NB4 (cell line): ENCODE data around the gene ATXN7L1.

Experiments used
- DNase-seq: peaks from one replicate; pipeline ENCODE4 v3.0.0; 2010; ENCODE audit warnings: low read depth
- H3K4me3 ChIP-seq: one replicate; pipeline ENCODE4 v1.5.1; 2011; ENCODE audit warnings: mild to moderate bottlenecking, low read depth, low read length, moderate library complexity
- CTCF ChIP-seq: IDR thresholded peaks from one replicate; pipeline ENCODE4 v1.5.1; 2012; ENCODE audit warnings: low read depth, low read length
- MAX ChIP-seq: IDR thresholded peaks from 2 replicates; pipeline ENCODE4 v1.6.1; 2011; ENCODE audit warnings: low read depth, low read length
- MYC ChIP-seq: IDR thresholded peaks from 2 replicates; pipeline ENCODE4 v1.6.1; 2011; ENCODE audit warnings: low read depth, low read length
- POLR2A ChIP-seq: IDR thresholded peaks from 2 replicates; pipeline ENCODE4 v1.6.1; 2011; ENCODE audit warnings: mild to moderate bottlenecking; ENCODE audit not compliant: insufficient read length; ENCODE audit errors: extremely low read depth

ATXN7L1 gene

GRCh38 chr7:105583061-105583460 lies 293.3 kb downstream of the ATXN7L1 start:
- no peak for DNase-seq
- TF ChIP-seq MAX = no peak
- no peak for TF ChIP-seq MYC
- no peak for TF ChIP-seq POLR2A
- no peak for TF ChIP-seq CTCF
- H3K4me3 ChIP-seq = no peak overlapping the region

GRCh38 chr7:105581066-105581811 lies 295.2 kb downstream of the ATXN7L1 start, which contains the start of gene EFCAB10:
TSS of gene EFCAB10 (minus strand) at chr7:105581493. CDS start at chr7:105581463, 30 bp downstream.
- no peak for DNase-seq
- TF ChIP-seq CTCF (no peak), POLR2A (no peak), MYC (no peak), MAX (no peak)
- H3K4me3 ChIP-seq = no peak within 1 kb of the TSS

- no peak for DNase-seq
- no peak overlapping the region for H3K4me3 ChIP-seq
- TF ChIP-seq MYC (no peak), CTCF (no peak), POLR2A (no peak), MAX (no peak)
Measured at GRCh38 chr7:105580022-105580740, 296.2 kb downstream of the ATXN7L1 start.

GRCh38 chr7:105578496-105578895 lies 297.9 kb downstream of the ATXN7L1 start:
- no peak for DNase-seq
- TF ChIP-seq CTCF = no peak
- TF ChIP-seq MAX = no peak
- no peak for TF ChIP-seq MYC
- TF ChIP-seq POLR2A = no peak
- no peak overlapping the region for H3K4me3 ChIP-seq

- no peak for TF ChIP-seq MAX
- no peak for TF ChIP-seq CTCF
- no peak for TF ChIP-seq MYC
- no peak for TF ChIP-seq POLR2A
- no peak overlapping the region for H3K4me3 ChIP-seq
- DNase-seq = no peak
Measured at GRCh38 chr7:105577251-105577650, 299.1 kb downstream of the ATXN7L1 start.
